Measurements from ENCODE around the gene ADCYAP1.

DNA sequence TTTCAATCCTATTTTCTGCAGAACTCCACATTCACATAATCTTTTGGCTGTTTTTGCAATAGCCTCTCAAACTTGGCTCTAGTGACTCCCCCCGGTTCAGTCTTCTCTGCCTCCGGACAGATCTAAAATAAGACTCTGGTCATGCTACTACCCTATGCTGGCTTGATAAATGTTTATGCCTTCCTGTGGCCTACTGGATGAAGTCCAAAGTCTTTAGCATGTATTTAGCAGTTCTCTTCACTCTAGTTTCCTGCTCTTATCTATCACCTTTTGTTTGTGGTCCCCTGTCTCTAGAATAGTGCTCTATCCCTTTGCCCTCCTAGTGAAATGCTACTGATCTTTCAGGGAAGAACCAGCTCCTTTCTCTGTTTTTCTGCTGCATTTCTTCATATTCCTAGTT, 14.4 kb downstream of the ADCYAP1 start:
- TF ChIP-seq POLR2A (IDR thresholded peaks at IDR 0.05) = no peak
- TF ChIP-seq CTCF (IDR thresholded peaks at IDR 0.05 in 4 of 5, conservative IDR thresholded peaks at IDR 0.05 in 1 of 5) = no peak
